ENCODE data around the gene C2orf68.

GRCh38 chr2:85656468-85656867, 44.6 kb upstream of the C2orf68 start:
- TF ChIP-seq CTCF (IDR thresholded peaks at IDR 0.05) = no peak
- no peak for TF ChIP-seq POLR2A (IDR thresholded peaks at IDR 0.05)
